GM21737 (cell line): ENCODE measurements around the gene MAPK8.

Source experiments
- ATAC-seq: cut with Tn5 transposase; IDR thresholded peaks from one replicate; pipeline ENCODE4 v1.9.1; 2021; ENCODE audit warnings: mild to moderate bottlenecking, moderate library complexity; ENCODE audit not compliant: unreplicated experiment

MAPK8 gene

GRCh38 chr10:48459270-48460150 lies 153.0 kb downstream of the MAPK8 start:
- no peak for ATAC-seq

GRCh38 chr10:48460182-48460581 lies 153.7 kb downstream of the MAPK8 start:
- ATAC-seq = no peak

GRCh38 chr10:48461623-48462481 lies 155.4 kb downstream of the MAPK8 start:
- no peak for ATAC-seq

- no peak for ATAC-seq
Measured at GRCh38 chr10:48462482-48463020, 156.1 kb downstream of the MAPK8 start.

GRCh38 chr10:48463318-48464003 lies 157.0 kb downstream of the MAPK8 start:
- ATAC-seq = no peak

DNA sequence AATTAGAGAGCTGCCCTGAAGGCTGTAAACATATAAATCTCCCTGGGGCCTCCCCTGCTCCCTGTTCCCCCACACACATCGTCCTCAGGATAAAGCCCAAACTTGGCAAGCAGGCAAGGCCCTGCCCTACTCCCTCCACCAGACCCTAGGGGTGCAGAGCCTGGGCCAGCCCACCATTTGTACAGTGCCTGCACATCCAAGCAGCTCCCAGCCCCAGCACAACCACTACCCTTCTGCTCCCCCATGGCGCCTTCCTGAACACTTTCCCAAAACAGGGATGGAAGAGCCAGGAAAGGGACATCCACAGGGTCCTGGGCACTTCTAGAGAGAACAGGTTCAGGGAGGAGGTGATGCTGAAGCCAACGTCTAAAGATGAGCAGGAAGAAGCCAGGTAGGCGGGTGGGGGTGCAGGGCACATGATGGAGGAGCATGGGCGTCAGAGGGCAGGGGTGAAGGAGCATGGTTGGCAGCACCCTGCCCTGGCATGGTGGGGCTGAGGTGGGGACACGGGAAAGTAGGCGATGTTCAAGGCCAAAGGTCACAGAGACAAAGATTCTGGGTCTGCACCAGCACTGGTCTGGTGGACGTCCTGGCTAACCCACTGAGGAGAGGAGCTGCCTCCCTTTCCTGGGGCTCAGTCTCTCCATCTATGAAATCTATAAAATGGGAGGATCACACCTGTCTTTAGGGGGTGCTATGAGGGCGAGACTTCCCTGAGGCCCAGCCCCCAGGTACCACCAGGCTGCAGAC lies 157.8 kb downstream of the MAPK8 start:
- no peak for ATAC-seq

DNA sequence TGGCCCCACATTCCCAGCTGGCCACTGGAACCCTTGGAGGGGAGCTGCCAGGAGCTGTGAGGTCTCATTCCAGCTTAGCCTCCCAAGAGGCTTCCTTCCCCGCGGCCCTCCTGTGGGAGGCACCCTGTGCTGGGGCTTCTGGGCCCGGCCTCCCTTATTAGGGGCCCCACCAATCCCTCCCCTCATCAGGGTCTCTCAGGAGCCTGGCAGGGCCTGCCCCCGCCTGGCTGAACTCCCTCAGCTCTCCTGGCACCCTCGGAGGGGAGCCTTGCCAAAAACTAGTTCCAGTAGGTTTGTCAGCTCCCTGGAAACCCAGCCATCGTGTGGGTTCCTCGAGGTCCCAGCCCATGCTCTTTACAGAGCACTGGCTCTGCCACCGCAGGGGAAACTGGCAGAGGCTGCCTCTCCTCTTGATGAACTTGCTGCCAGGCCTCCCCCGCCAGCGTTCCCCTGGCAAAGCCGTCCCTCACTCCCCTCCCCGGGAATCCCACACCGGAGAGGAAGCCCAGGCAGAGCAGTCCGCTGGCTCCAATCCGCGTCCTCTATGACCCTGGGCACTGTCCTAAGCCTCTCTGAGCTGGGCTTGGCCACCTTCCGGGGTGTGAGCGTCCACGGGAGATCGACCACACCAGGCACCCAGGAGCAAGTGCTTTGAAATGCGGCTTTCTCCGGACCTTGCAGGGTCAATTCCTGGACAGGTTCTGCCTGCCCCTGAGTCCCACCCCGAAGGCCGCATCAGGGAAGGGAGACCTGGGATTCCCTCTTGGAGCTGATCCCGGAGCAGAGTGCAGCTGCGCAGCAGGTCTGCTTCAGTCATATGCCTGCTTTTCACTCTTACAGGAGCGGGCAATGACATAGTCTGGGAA lies 158.6 kb downstream of the MAPK8 start:
- no peak for ATAC-seq

- ATAC-seq = no peak
Measured at GRCh38 chr10:48465860-48466521, 159.5 kb downstream of the MAPK8 start.

- ATAC-seq = no peak
Measured at GRCh38 chr10:48466611-48467240, 160.2 kb downstream of the MAPK8 start.

DNA sequence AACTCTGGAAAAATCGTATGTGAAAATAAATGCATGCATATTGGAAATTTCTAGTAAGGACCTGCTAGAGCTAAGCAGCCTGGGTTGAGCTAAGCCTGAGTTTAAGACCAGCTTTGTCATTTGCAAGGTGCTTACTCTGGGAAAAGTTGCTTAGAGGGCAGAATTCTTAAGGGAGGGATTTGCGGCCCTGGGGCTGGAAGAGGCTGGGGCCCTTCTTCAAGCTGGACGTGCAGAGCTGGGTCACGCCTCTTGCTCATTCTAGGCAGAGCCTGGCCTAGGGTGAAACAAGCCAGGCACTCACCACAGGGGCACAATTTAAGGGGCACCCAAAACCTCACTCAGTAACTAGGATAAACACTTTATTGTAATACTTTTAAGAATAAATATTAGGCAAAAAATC lies 161.2 kb downstream of the MAPK8 start:
- ATAC-seq = no peak

GRCh38 chr10:48468130-48468790 lies 161.8 kb downstream of the MAPK8 start:
- ATAC-seq = no peak

DNA sequence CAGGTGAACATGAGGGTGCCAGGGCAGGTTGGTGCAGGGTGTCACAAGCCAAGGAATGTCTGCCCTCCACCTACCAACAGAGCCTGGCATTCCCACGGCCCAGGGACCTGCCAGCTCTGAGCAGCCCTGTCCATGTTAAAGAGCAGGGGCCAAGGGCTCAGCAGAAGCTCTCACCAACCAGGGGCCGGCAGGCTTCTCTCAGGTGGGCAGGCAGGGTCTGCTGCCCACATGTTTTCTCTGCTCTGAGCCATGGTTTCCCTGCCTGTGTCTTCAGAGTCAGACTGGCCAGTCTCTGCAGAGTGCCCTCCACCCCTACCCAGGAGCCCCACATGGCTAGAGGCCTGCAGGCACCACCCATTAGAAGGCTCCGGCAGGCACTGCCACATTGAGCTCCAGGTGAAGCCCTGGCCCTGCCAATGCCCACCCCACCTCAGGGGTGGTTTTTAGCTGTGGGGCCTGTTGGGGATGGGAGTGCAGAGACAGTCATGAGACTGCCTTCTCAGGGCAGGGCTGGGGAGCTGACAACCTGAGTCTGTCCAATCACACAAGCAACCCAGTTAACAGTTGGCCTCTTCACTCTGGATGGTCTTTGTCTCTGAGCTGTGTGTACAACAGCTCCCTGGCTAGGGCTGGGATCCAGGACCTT lies 162.5 kb downstream of the MAPK8 start:
- no peak for ATAC-seq

DNA sequence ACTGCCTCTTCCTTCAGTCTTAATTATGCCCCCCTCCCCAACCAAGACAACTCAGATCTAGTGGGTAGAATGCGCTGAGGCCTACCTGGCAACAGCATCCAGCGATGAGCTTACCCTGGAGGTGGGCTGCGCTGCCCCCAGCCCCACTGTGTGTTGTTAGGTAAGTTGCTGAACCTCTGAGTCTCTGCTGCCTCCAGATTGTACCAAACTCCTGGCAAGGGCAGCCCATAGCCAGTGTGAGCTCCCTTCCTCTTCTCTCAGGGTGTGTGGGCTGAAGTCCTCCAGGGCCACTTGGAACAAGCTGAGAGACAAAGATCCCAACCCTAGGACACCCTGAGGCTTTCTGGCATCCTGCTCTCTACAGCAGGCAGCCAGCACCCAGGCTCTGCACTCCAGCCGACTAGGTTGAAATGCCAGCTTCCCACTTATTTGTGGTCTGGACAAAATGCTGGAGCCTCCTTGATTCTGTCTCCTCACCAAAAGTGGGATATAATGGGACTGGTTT lies 163.1 kb downstream of the MAPK8 start:
- no peak for ATAC-seq

DNA sequence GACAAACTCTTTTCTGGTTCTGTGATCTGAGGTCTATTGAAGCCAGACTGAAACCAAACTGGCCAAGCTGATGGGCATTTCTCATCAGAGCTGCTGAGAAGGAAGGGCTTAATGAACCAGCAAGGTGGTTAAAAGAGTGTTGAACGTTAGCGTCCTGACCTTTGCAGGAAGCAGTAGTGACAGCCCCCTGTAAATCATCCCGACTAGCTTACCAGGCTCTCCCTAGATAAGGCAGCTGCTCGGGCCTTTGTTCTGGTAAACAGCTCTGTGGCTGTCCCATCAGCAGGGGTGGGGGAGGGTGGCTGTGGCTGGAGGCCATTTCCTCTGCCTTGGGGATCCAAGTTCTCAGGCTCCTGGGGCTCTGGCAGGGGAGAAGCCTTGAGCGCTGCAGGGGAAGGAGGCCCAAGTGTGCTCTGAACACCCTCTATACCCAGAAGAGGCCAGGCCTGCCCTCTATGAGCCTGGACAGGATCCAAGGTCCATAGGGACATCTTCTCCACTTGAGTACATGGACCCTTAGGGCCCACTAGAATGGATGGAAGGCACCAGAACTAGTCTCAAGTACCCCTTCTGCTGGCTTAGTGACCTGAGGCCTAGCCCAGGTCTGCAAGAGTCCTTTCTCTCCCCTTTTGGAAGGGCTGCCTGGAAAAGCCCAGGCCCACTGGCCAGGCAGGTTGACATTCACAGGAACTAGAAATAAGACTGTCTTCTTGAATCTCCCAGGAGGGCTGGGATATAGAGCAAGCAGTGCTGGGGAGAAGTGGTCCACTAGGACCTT lies 163.8 kb downstream of the MAPK8 start:
- ATAC-seq = no peak

- no peak for ATAC-seq
Measured at GRCh38 chr10:48470893-48471805, 164.7 kb downstream of the MAPK8 start.
